ENCODE measurements around the gene ROR2.

ROR2 gene

GRCh38 chr9:91897201-91897600, 52.8 kb downstream of the ROR2 start:
- TF ChIP-seq SIN3A (IDR thresholded peaks at IDR 0.05; ENCODE audit: borderline replicate concordance, insufficient read depth, low read length) = no peak
- TF ChIP-seq REST (IDR thresholded peaks at IDR 0.05; ENCODE audit: insufficient read depth in 1 of 2, low read depth in 2 of 2, low read length in 2 of 2) = no peak
- no peak for TF ChIP-seq POLR2AphosphoS5 (IDR thresholded peaks at IDR 0.05; ENCODE audit: low read depth, low read length)
- TF ChIP-seq TAF1 (IDR thresholded peaks at IDR 0.05; ENCODE audit: borderline replicate concordance, insufficient read depth, low read length) = no peak
- TF ChIP-seq FOXP2 (optimal IDR thresholded peaks at IDR 0.05; ENCODE audit: borderline replicate concordance, extremely low read depth, extremely low read length, insufficient read depth) = no peak

GRCh38 chr9:91896513-91897121, 53.4 kb downstream of the ROR2 start:
- no peak for TF ChIP-seq REST (IDR thresholded peaks at IDR 0.05; ENCODE audit: insufficient read depth in 1 of 2, low read depth in 2 of 2, low read length in 2 of 2)
- no peak for TF ChIP-seq FOXP2 (optimal IDR thresholded peaks at IDR 0.05; ENCODE audit: borderline replicate concordance, extremely low read depth, extremely low read length, insufficient read depth)
- no peak for TF ChIP-seq SIN3A (IDR thresholded peaks at IDR 0.05; ENCODE audit: borderline replicate concordance, insufficient read depth, low read length)
- no peak for TF ChIP-seq POLR2AphosphoS5 (IDR thresholded peaks at IDR 0.05; ENCODE audit: low read depth, low read length)
- no peak for TF ChIP-seq TAF1 (IDR thresholded peaks at IDR 0.05; ENCODE audit: borderline replicate concordance, insufficient read depth, low read length)

- TF ChIP-seq REST (IDR thresholded peaks at IDR 0.05; ENCODE audit: insufficient read depth in 1 of 2, low read depth in 2 of 2, low read length in 2 of 2) = no peak
- no peak for TF ChIP-seq SIN3A (IDR thresholded peaks at IDR 0.05; ENCODE audit: borderline replicate concordance, insufficient read depth, low read length)
- no peak for TF ChIP-seq TAF1 (IDR thresholded peaks at IDR 0.05; ENCODE audit: borderline replicate concordance, insufficient read depth, low read length)
- TF ChIP-seq POLR2AphosphoS5 (IDR thresholded peaks at IDR 0.05; ENCODE audit: low read depth, low read length) = no peak
- no peak for TF ChIP-seq FOXP2 (optimal IDR thresholded peaks at IDR 0.05; ENCODE audit: borderline replicate concordance, extremely low read depth, extremely low read length, insufficient read depth)
These were observed 53.9 kb downstream of the ROR2 start for GRCh38 chr9:91896097-91896496.

GRCh38 chr9:91894536-91894935, 55.5 kb downstream of the ROR2 start:
- no peak for TF ChIP-seq TAF1 (IDR thresholded peaks at IDR 0.05; ENCODE audit: borderline replicate concordance, insufficient read depth, low read length)
- TF ChIP-seq FOXP2 (optimal IDR thresholded peaks at IDR 0.05; ENCODE audit: borderline replicate concordance, extremely low read depth, extremely low read length, insufficient read depth) = no peak
- no peak for TF ChIP-seq SIN3A (IDR thresholded peaks at IDR 0.05; ENCODE audit: borderline replicate concordance, insufficient read depth, low read length)
- TF ChIP-seq REST (IDR thresholded peaks at IDR 0.05; ENCODE audit: insufficient read depth in 1 of 2, low read depth in 2 of 2, low read length in 2 of 2) = no peak
- no peak for TF ChIP-seq POLR2AphosphoS5 (IDR thresholded peaks at IDR 0.05; ENCODE audit: low read depth, low read length)
